ENCODE results near the gene BAX.

DNA sequence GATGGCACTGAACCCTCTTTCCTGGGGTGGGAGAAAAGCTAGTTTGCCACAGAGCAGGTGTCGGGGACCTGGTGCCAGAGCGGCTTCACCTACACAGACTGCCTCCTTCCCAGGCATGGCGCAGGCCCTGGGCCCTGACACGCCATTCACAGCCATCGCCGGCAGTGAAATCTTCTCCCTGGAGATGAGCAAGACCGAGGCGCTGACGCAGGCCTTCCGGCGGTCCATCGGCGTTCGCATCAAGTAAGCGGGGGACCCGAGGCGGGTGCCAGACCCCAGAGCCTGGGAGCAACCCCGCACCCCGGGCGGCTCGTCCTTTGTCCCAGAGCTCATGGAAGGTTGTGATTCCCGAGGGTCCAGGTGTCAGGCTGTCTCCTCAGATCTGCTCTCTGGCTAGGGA is 52.2 kb downstream of the BAX start:
- TF ChIP-seq, protein P1, sequence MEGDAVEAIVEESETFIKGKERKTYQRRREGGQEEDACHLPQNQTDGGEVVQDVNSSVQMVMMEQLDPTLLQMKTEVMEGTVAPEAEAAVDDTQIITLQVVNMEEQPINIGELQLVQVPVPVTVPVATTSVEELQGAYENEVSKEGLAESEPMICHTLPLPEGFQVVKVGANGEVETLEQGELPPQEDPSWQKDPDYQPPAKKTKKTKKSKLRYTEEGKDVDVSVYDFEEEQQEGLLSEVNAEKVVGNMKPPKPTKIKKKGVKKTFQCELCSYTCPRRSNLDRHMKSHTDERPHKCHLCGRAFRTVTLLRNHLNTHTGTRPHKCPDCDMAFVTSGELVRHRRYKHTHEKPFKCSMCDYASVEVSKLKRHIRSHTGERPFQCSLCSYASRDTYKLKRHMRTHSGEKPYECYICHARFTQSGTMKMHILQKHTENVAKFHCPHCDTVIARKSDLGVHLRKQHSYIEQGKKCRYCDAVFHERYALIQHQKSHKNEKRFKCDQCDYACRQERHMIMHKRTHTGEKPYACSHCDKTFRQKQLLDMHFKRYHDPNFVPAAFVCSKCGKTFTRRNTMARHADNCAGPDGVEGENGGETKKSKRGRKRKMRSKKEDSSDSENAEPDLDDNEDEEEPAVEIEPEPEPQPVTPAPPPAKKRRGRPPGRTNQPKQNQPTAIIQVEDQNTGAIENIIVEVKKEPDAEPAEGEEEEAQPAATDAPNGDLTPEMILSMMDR (IDR thresholded peaks at IDR 0.05), result no peak
- no peak for TF ChIP-seq TAF1 (IDR thresholded peaks at IDR 0.05; ENCODE audit: borderline replicate concordance, low read depth, low read length)
- no peak for TF ChIP-seq RFX5 (IDR thresholded peaks at IDR 0.05; ENCODE audit: low read length)
- TF ChIP-seq, protein P2, sequence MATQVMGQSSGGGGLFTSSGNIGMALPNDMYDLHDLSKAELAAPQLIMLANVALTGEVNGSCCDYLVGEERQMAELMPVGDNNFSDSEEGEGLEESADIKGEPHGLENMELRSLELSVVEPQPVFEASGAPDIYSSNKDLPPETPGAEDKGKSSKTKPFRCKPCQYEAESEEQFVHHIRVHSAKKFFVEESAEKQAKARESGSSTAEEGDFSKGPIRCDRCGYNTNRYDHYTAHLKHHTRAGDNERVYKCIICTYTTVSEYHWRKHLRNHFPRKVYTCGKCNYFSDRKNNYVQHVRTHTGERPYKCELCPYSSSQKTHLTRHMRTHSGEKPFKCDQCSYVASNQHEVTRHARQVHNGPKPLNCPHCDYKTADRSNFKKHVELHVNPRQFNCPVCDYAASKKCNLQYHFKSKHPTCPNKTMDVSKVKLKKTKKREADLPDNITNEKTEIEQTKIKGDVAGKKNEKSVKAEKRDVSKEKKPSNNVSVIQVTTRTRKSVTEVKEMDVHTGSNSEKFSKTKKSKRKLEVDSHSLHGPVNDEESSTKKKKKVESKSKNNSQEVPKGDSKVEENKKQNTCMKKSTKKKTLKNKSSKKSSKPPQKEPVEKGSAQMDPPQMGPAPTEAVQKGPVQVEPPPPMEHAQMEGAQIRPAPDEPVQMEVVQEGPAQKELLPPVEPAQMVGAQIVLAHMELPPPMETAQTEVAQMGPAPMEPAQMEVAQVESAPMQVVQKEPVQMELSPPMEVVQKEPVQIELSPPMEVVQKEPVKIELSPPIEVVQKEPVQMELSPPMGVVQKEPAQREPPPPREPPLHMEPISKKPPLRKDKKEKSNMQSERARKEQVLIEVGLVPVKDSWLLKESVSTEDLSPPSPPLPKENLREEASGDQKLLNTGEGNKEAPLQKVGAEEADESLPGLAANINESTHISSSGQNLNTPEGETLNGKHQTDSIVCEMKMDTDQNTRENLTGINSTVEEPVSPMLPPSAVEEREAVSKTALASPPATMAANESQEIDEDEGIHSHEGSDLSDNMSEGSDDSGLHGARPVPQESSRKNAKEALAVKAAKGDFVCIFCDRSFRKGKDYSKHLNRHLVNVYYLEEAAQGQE (IDR thresholded peaks at IDR 0.05; ENCODE audit: low read depth, low read length), result no peak
- no peak for TF ChIP-seq FOXJ3 (CRISPR knock-in tag; IDR thresholded peaks at IDR 0.05)
- no peak for TF ChIP-seq RAD21 (IDR thresholded peaks at IDR 0.05; ENCODE audit: low read length)
- TF ChIP-seq, protein P3, sequence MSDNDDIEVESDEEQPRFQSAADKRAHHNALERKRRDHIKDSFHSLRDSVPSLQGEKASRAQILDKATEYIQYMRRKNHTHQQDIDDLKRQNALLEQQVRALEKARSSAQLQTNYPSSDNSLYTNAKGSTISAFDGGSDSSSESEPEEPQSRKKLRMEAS (IDR thresholded peaks at IDR 0.05; ENCODE audit: low read depth), result no peak
- TF ChIP-seq, protein P4, sequence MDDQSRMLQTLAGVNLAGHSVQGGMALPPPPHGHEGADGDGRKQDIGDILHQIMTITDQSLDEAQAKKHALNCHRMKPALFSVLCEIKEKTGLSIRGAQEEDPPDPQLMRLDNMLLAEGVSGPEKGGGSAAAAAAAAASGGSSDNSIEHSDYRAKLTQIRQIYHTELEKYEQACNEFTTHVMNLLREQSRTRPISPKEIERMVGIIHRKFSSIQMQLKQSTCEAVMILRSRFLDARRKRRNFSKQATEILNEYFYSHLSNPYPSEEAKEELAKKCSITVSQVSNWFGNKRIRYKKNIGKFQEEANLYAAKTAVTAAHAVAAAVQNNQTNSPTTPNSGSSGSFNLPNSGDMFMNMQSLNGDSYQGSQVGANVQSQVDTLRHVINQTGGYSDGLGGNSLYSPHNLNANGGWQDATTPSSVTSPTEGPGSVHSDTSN (IDR thresholded peaks at IDR 0.05), result no peak

All from SK-N-SH (cell line).